ENCODE measurements around the gene F7. TPM values are rescaled to one million over a fixed set of nuclear protein-coding genes. Genes with fewer than 3 reads are reported as not detected.

Gene F7
- total and polyA plus RNA-seq, 12 donors = 0.04 to 0.45 (median 0.20) TPM; not detected in 7

DNA sequence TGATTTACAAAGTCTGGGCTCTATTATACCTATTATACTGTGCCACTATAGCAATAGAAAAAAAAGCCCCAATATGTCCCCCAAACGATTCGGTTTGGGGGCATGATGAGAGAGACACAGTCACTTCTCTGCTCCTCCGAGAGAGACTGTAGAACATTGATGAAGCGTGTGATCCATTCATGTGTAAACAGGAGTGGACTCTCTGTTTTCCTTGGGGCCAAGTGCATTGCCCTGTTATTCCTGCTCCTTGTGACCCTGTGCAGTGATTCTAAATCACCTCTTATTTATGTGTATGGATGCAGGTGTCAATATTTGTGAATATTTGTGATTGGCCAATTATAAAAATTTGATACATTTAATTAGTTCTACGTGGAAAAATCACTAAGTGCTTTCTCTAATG, 34.0 kb downstream of the F7 start:
- H3K4me3 ChIP-seq = no peak overlapping the region
- ATAC-seq (no peak), DNase-seq (no peak)
- no peaks in the 10 kb centered on the region for H3K36me3 ChIP-seq
- TF ChIP-seq, protein P1, sequence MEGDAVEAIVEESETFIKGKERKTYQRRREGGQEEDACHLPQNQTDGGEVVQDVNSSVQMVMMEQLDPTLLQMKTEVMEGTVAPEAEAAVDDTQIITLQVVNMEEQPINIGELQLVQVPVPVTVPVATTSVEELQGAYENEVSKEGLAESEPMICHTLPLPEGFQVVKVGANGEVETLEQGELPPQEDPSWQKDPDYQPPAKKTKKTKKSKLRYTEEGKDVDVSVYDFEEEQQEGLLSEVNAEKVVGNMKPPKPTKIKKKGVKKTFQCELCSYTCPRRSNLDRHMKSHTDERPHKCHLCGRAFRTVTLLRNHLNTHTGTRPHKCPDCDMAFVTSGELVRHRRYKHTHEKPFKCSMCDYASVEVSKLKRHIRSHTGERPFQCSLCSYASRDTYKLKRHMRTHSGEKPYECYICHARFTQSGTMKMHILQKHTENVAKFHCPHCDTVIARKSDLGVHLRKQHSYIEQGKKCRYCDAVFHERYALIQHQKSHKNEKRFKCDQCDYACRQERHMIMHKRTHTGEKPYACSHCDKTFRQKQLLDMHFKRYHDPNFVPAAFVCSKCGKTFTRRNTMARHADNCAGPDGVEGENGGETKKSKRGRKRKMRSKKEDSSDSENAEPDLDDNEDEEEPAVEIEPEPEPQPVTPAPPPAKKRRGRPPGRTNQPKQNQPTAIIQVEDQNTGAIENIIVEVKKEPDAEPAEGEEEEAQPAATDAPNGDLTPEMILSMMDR (IDR thresholded peaks at IDR 0.05) = no peak
- H3K27ac ChIP-seq = no peak overlapping the region
- no peaks in the 10 kb centered on the region for H3K27me3 ChIP-seq
- H3K9me3 ChIP-seq = no peaks in the 10 kb centered on the region
- WGBS, 2 donors = 85 to 88% methylated on average over 5 of the region's 5 CpGs
- intact Hi-C loops (cut with DNase I) = no loop called here
- no peaks in the 10 kb centered on the region for H3K4me1 ChIP-seq

DNA sequence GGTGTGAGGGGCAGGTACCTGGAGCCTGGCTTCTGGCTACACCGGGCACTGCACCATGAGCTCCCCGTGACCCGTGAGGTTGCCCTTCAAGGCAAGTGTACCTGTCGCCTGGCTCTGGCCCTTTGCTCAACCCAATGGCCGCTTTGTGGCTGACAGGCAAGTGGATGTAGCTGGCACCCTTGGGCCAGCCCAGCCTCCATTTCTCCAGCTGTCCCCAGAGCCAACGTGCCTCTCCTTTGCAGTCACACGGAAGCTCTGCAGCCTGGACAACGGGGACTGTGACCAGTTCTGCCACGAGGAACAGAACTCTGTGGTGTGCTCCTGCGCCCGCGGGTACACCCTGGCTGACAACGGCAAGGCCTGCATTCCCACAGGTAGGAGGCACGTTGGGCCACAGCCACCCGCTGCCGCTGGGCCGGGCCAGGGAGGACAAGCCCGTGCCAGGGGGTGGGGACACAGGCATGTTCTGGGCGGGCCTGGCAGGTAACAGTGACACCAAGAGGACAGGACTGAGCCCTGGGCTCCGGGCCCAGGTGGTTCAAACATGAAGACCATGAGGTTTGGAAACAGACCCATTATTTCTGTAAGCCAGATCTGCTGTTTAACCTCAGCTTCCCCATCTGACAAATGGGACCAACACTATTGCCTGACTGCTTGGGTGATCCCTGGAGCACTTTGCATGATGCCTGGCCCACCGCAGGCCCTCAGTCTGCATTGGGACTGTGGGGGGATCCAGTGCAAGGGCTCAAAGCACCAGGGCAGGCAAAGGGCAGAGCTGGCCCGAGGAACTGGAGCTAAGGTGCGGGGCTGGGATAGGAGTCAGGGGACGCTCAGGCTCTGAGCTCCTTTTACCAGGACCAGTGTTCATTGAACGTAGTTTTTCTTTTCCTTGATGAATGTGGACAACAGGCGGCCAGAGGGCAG, 35.3 kb downstream of the F7 start:
- 94% methylated on average over 26 of the region's 26 CpGs for WGBS, 2 donors
- Histone ChIP-seq H3K36me3 (no peaks in the 10 kb centered on the region), H3K4me3 (no peak overlapping the region), H3K4me1 (no peaks in the 10 kb centered on the region), H3K27ac (no peak overlapping the region), H3K9me3 (no peaks in the 10 kb centered on the region), H3K27me3 (no peaks in the 10 kb centered on the region)
- DNase-seq = no peak
- no peak for ATAC-seq
- intact Hi-C loops (cut with DNase I) = no loop called here
- TF ChIP-seq, protein P1 (IDR thresholded peaks at IDR 0.05) = no peak

DNA sequence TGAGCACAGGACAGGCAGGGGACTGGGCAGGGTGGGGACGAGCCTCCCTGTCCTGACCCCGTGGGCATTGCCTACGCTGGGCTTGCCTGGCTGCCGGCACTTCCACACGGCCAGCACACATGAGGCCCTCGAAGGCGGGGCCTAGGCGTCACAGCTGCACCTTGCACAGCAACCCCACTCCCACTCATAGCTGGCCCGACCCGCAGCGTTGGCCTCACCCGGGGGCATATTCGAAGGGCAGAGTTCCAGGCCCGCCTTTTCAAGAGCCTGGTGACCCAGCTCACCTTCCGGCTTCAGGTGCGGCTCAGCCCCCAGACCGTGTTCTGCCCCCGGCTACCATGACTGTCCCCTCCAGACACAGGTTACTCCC, 36.0 kb downstream of the F7 start:
- Histone ChIP-seq H3K4me1 (no peaks in the 10 kb centered on the region), H3K9me3 (no peaks in the 10 kb centered on the region), H3K27ac (no peak overlapping the region), H3K27me3 (peaks cover 0 to under 1% (median 0%) of the 10 kb centered on the region in 7 donors), H3K4me3 (no peak overlapping the region), H3K36me3 (no peaks in the 10 kb centered on the region)
- intact Hi-C loops (cut with DNase I) = no loop called here
- WGBS, 2 donors = 92 to 95% methylated on average over 18 of the region's 18 CpGs
- no peak for DNase-seq
- TF ChIP-seq, protein P1 (IDR thresholded peaks at IDR 0.05) = no peak
- ATAC-seq = peak in 1 of 8 donors; percentile 23

DNA sequence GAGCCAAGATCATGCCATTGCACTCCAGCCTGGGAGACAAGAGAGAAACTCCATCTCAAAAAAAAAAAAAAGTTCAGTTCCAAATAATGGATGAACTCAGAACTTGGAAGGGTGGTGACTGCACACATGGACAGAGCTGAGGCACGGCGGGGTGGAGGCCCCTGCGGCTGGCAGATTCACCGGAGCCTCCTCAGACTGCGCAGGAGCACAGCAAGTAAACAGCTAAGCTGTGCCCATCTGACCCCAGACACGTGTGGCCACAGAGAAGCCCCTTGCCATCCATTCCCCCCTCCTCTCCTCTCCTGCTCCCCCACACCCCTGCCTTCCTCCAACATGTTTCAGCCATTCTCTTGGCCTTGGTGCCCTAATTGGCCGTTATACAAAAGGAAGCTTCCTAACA, 37.3 kb downstream of the F7 start:
- no peaks in the 10 kb centered on the region for H3K4me1 ChIP-seq
- H3K9me3 ChIP-seq = no peaks in the 10 kb centered on the region
- no peaks in the 10 kb centered on the region for H3K36me3 ChIP-seq
- H3K4me3 ChIP-seq = no peak overlapping the region
- H3K27ac ChIP-seq = no peak overlapping the region
- TF ChIP-seq, protein P1 (IDR thresholded peaks at IDR 0.05) = no peak
- intact Hi-C loops (cut with DNase I) = no loop called here
- WGBS, 2 donors = 84 to 88% methylated on average over 7 of the region's 7 CpGs
- DNase-seq = no peak
- H3K27me3 ChIP-seq = peaks cover 0 to 3% (median 0%) of the 10 kb centered on the region in 7 donors
- ATAC-seq = no peak

Data from heart right ventricle (tissue), 16 donors.